Right lobe of liver (tissue), 4 donors: ENCODE measurements around the gene RAVER2.

Experiments
- CTCF ChIP-seq, 4 donors: fragments of 200-600 bp in 3 of 4; fragments of 450-650 bp in 1 of 4; IDR thresholded peaks; one replicate each; pipeline versions ENCODE4 v1.5.1 to v1.8.0; 2016 to 2022; ENCODE audit warnings: antibody characterized with exemption in 4 of 4, mild to moderate bottlenecking in 2 of 4
- POLR2A ChIP-seq: fragments of 450-650 bp; IDR thresholded peaks from one replicate; pipeline ENCODE4 v1.6.1; 2017; ENCODE audit warnings: antibody characterized with exemption, mild to moderate bottlenecking
- donor health status: DM: no; HTN: no; CAD: no.
- donor health status: DM: no; HTN: no; CAD: no.
- donor health status: DM: no; HTN: yes; CAD: no.

- no peak for TF ChIP-seq CTCF (IDR thresholded peaks at IDR 0.05)
- TF ChIP-seq POLR2A: no peak
These were observed 102.8 kb downstream of the RAVER2 start for GRCh38 chr1:64847666-64848065.
